ENCODE measurements around the gene PAPPA2.

PAPPA2 gene

GRCh38 chr1:176858433-176858916 is 395.5 kb downstream of the PAPPA2 start:
- DNase-seq (no peak), ATAC-seq (no peak)

GRCh38 chr1:176863613-176864012 is 400.6 kb downstream of the PAPPA2 start:
- DNase-seq: no peak
- no peak for ATAC-seq

- DNase-seq (no peak), ATAC-seq (no peak)
Measured at GRCh38 chr1:176864211-176864610, 401.2 kb downstream of the PAPPA2 start.

GRCh38 chr1:176866011-176866714 is 403.2 kb downstream of the PAPPA2 start:
- no peak for DNase-seq
- ATAC-seq: no peak

GRCh38 chr1:176869577-176869976 is 406.6 kb downstream of the PAPPA2 start:
- no peak for ATAC-seq
- DNase-seq: no peak

GRCh38 chr1:176876966-176877515 is 414.1 kb downstream of the PAPPA2 start:
- DNase-seq: no peak
- no peak for ATAC-seq

GRCh38 chr1:176877557-176877956 is 414.6 kb downstream of the PAPPA2 start:
- DNase-seq (no peak), ATAC-seq (no peak)

GRCh38 chr1:176878750-176879536 is 416.0 kb downstream of the PAPPA2 start:
- no peak for DNase-seq
- ATAC-seq: no peak

GRCh38 chr1:176879784-176880620 is 417.0 kb downstream of the PAPPA2 start:
- no peak for ATAC-seq
- no peak for DNase-seq

- DNase-seq: peak; percentile 66
Measured at GRCh38 chr1:176880955-176881595, 418.1 kb downstream of the PAPPA2 start.

GRCh38 chr1:176884286-176884685 is 421.3 kb downstream of the PAPPA2 start:
- DNase-seq (no peak), ATAC-seq (no peak)

More at GRCh38 chr1:176880955-176881595, 418.1 kb downstream of the PAPPA2 start:
- no peak for ATAC-seq

GRCh38 chr1:176884911-176885310 is 421.9 kb downstream of the PAPPA2 start:
- DNase-seq (no peak), ATAC-seq (no peak)

GRCh38 chr1:176885341-176885740 is 422.4 kb downstream of the PAPPA2 start:
- ATAC-seq (no peak), DNase-seq (no peak)

- ATAC-seq: no peak
- DNase-seq: no peak
Measured at GRCh38 chr1:176885751-176886150, 422.8 kb downstream of the PAPPA2 start.

GRCh38 chr1:176888471-176889032 is 425.6 kb downstream of the PAPPA2 start:
- DNase-seq (no peak), ATAC-seq (no peak)

- ATAC-seq: no peak
- DNase-seq: no peak
Measured at GRCh38 chr1:176893625-176894352, 430.8 kb downstream of the PAPPA2 start.

GRCh38 chr1:176894450-176894849 is 431.5 kb downstream of the PAPPA2 start:
- no peak for ATAC-seq

More at GRCh38 chr1:176894450-176894849, 431.5 kb downstream of the PAPPA2 start:
- no peak for DNase-seq
